ENCODE measurements around the gene KCTD16.

The KCTD16 gene

GRCh38 chr5:144463481-144464223 is 293.0 kb downstream of the KCTD16 start:
- ChIA-PET CTCF (no interaction called here), POLR2A (no interaction called here)
- no peak for DNase-seq (ENCODE audit: extremely low spot score)
- TF ChIP-seq TARDBP (IDR thresholded peaks at IDR 0.05): no peak
- no peak for TF ChIP-seq NFRKB (IDR thresholded peaks at IDR 0.05)
- no peak for TF ChIP-seq FOXK2 (IDR thresholded peaks at IDR 0.05)
- TF ChIP-seq LEF1 (IDR thresholded peaks at IDR 0.05; ENCODE audit: borderline replicate concordance): no peak
- no peak for TF ChIP-seq SP1 (IDR thresholded peaks at IDR 0.05)
- TF ChIP-seq ZNF384 (IDR thresholded peaks at IDR 0.05): no peak
- no peak for TF ChIP-seq BHLHE40 (IDR thresholded peaks at IDR 0.05; ENCODE audit: borderline replicate concordance)

GRCh38 chr5:144464306-144464705 is 293.6 kb downstream of the KCTD16 start:
- ChIA-PET POLR2A (no interaction called here), CTCF (no interaction called here)
- no peak for TF ChIP-seq FOXA1 (IDR thresholded peaks at IDR 0.05)
- no peak for TF ChIP-seq LEF1 (IDR thresholded peaks at IDR 0.05; ENCODE audit: borderline replicate concordance)
- no peak for TF ChIP-seq BHLHE40 (IDR thresholded peaks at IDR 0.05; ENCODE audit: borderline replicate concordance)
- TF ChIP-seq FOXK2 (IDR thresholded peaks at IDR 0.05): no peak
- no peak for TF ChIP-seq FOXM1 (IDR thresholded peaks at IDR 0.05; ENCODE audit: borderline replicate concordance)
- no peak for TF ChIP-seq ARNT (IDR thresholded peaks at IDR 0.05)
- TF ChIP-seq ELF4 (IDR thresholded peaks at IDR 0.05): no peak
- TF ChIP-seq ZNF384 (IDR thresholded peaks at IDR 0.05): no peak
- TF ChIP-seq SP1 (IDR thresholded peaks at IDR 0.05): no peak
- TF ChIP-seq TARDBP (IDR thresholded peaks at IDR 0.05): no peak
- no peak for TF ChIP-seq CTBP1 (IDR thresholded peaks at IDR 0.05; ENCODE audit: borderline replicate concordance)
- no peak for TF ChIP-seq PKNOX1 (IDR thresholded peaks at IDR 0.05)
- no peak for TF ChIP-seq HDGF (IDR thresholded peaks at IDR 0.05; ENCODE audit: borderline replicate concordance)
- DNase-seq (ENCODE audit: extremely low spot score): no peak

- no peak for TF ChIP-seq L3MBTL2 (conservative IDR thresholded peaks at IDR 0.05)
- no peak for TF ChIP-seq ZNF384 (IDR thresholded peaks at IDR 0.05)
- no peak for TF ChIP-seq PKNOX1 (IDR thresholded peaks at IDR 0.05)
- TF ChIP-seq FOXK2 (IDR thresholded peaks at IDR 0.05): no peak
- TF ChIP-seq LEF1 (IDR thresholded peaks at IDR 0.05; ENCODE audit: borderline replicate concordance): no peak
- DNase-seq (ENCODE audit: extremely low spot score): no peak
- POLR2A ChIA-PET: no interaction called here
- CTCF ChIA-PET: interaction anchor here (0.8 kb wide), 1 partner anchor 15 kb away, joined by 4 read pairs; no protein-coding TSS in a partner anchor
These were observed 294.8 kb downstream of the KCTD16 start for GRCh38 chr5:144465441-144465840.

- DNase-seq (ENCODE audit: extremely low spot score): peak; percentile 40
- ChIA-PET POLR2A (no interaction called here), CTCF (interaction anchor here (0.7 to 1.1 kb wide), 5 partner anchors 8 to 1596 kb away, joined by 3 to 7 read pairs (median 3); no protein-coding TSS in a partner anchor)
- TF ChIP-seq BHLHE40 (IDR thresholded peaks at IDR 0.05; ENCODE audit: borderline replicate concordance) (no peak), PKNOX1 (IDR thresholded peaks at IDR 0.05) (no peak), L3MBTL2 (conservative IDR thresholded peaks at IDR 0.05) (no peak), LEF1 (IDR thresholded peaks at IDR 0.05; ENCODE audit: borderline replicate concordance) (no peak), ELF4 (IDR thresholded peaks at IDR 0.05) (no peak), SUZ12 (IDR thresholded peaks at IDR 0.05) (no peak), ARNT (IDR thresholded peaks at IDR 0.05) (no peak), NFRKB (IDR thresholded peaks at IDR 0.05) (no peak), FOXA1 (IDR thresholded peaks at IDR 0.05) (no peak), ZNF384 (IDR thresholded peaks at IDR 0.05) (no peak), SP1 (IDR thresholded peaks at IDR 0.05) (no peak), TARDBP (IDR thresholded peaks at IDR 0.05) (no peak), FOXK2 (IDR thresholded peaks at IDR 0.05) (no peak), CTBP1 (IDR thresholded peaks at IDR 0.05; ENCODE audit: borderline replicate concordance) (no peak), FOXM1 (IDR thresholded peaks at IDR 0.05; ENCODE audit: borderline replicate concordance) (no peak), HDGF (IDR thresholded peaks at IDR 0.05; ENCODE audit: borderline replicate concordance) (no peak)
These were observed 297.1 kb downstream of the KCTD16 start for GRCh38 chr5:144467792-144468191.

- no peak for DNase-seq (ENCODE audit: extremely low spot score)
- ChIA-PET CTCF (interaction anchor here (0.6 to 1.1 kb wide), 4 partner anchors 10 to 853 kb away, joined by 3 to 7 read pairs (median 3); no protein-coding TSS in a partner anchor), POLR2A (no interaction called here)
- no peak for TF ChIP-seq HDGF (IDR thresholded peaks at IDR 0.05; ENCODE audit: borderline replicate concordance)
- TF ChIP-seq PKNOX1 (IDR thresholded peaks at IDR 0.05): no peak
- no peak for TF ChIP-seq SP1 (IDR thresholded peaks at IDR 0.05)
- no peak for TF ChIP-seq TARDBP (IDR thresholded peaks at IDR 0.05)
- no peak for TF ChIP-seq BHLHE40 (IDR thresholded peaks at IDR 0.05; ENCODE audit: borderline replicate concordance)
- TF ChIP-seq ELF4 (IDR thresholded peaks at IDR 0.05): no peak
- no peak for TF ChIP-seq L3MBTL2 (conservative IDR thresholded peaks at IDR 0.05)
- no peak for TF ChIP-seq FOXK2 (IDR thresholded peaks at IDR 0.05)
- no peak for TF ChIP-seq FOXA1 (IDR thresholded peaks at IDR 0.05)
- TF ChIP-seq NFRKB (IDR thresholded peaks at IDR 0.05): no peak
- TF ChIP-seq ARNT (IDR thresholded peaks at IDR 0.05): no peak
- TF ChIP-seq LEF1 (IDR thresholded peaks at IDR 0.05; ENCODE audit: borderline replicate concordance): no peak
- no peak for TF ChIP-seq ZNF384 (IDR thresholded peaks at IDR 0.05)
These were observed 297.9 kb downstream of the KCTD16 start for GRCh38 chr5:144468571-144468970.
